Nephron (organoid): ENCODE measurements around the gene NAV1.

ENCODE experiments used
- H3K27ac Mint-ChIP-seq, 3 experiments: 2 replicates each; pipeline ENCODE4 v1.8.0; 2020; ENCODE audit warnings: mixed read lengths in 3 of 3, mild to moderate bottlenecking in 2 of 3, moderate library complexity in 1 of 3
- H3K27me3 Mint-ChIP-seq: 2 replicates; pipeline ENCODE4 v1.8.0; 2021; ENCODE audit warnings: low read depth, mild to moderate bottlenecking, moderate library complexity, mixed read lengths
- H3K36me3 Mint-ChIP-seq: 2 replicates; pipeline ENCODE4 v1.8.0; 2020; ENCODE audit warnings: low read depth, mixed read lengths
- H3K4me1 Mint-ChIP-seq: 2 replicates; pipeline ENCODE4 v1.8.0; 2020; ENCODE audit warnings: mixed read lengths
- H3K4me3 Mint-ChIP-seq, 3 experiments: 2 replicates each; pipeline ENCODE4 v1.8.0; 2020; ENCODE audit warnings: mild to moderate bottlenecking in 3 of 3, mixed read lengths in 3 of 3, moderate library complexity in 2 of 3
- H3K9me3 Mint-ChIP-seq: 2 replicates; pipeline ENCODE4 v1.8.0; 2020; ENCODE audit warnings: mixed read lengths
- CTCF ChIP-seq, 3 experiments: fragments of 200-600 bp; sonication (generic); IDR thresholded peaks; one replicate each; pipeline ENCODE4 v1.5.0; 2021; ENCODE audit warnings: antibody characterized with exemption in 3 of 3; ENCODE audit not compliant: unreplicated experiment in 3 of 3

Gene NAV1

GRCh38 chr1:201510734-201511133, 28.2 kb upstream of the NAV1 start:
- no peak for TF ChIP-seq CTCF (IDR thresholded peaks at IDR 0.05; ENCODE audit: unreplicated experiment in 3 of 3)
- Mint-ChIP-seq H3K27ac (peak overlapping the region in 1 of 3 experiments; percentile 97), H3K4me1 (peaks cover 45% of the 10 kb centered on the region), H3K27me3 (peaks cover 7% of the 10 kb centered on the region), H3K9me3 (no peaks in the 10 kb centered on the region), H3K4me3 (no peak overlapping the region), H3K36me3 (no peaks in the 10 kb centered on the region)

- Mint-ChIP-seq H3K36me3 (no peaks in the 10 kb centered on the region), H3K9me3 (no peaks in the 10 kb centered on the region), H3K27ac (peak overlapping the region; percentile 90 to 98 (median 97)), H3K4me3 (peak overlapping the region in 2 of 3 experiments; percentile 3 to 30), H3K4me1 (peaks cover 38% of the 10 kb centered on the region), H3K27me3 (peaks cover 7% of the 10 kb centered on the region)
- TF ChIP-seq CTCF (IDR thresholded peaks at IDR 0.05; ENCODE audit: unreplicated experiment in 3 of 3) = no peak
Measured at GRCh38 chr1:201511396-201511940, 27.5 kb upstream of the NAV1 start.

- TF ChIP-seq CTCF (IDR thresholded peaks at IDR 0.05; ENCODE audit: unreplicated experiment in 3 of 3) = no peak
- Mint-ChIP-seq H3K9me3 (no peaks in the 10 kb centered on the region), H3K4me3 (no peak overlapping the region), H3K36me3 (no peaks in the 10 kb centered on the region), H3K27ac (peak overlapping the region; percentile 90 to 98 (median 97)), H3K4me1 (peaks cover 38% of the 10 kb centered on the region), H3K27me3 (peaks cover 7% of the 10 kb centered on the region)
Measured at GRCh38 chr1:201511941-201512539, 26.9 kb upstream of the NAV1 start.

GRCh38 chr1:201513498-201514243, 25.3 kb upstream of the NAV1 start:
- H3K36me3 Mint-ChIP-seq = no peaks in the 10 kb centered on the region
- peaks cover 42% of the 10 kb centered on the region for H3K4me1 Mint-ChIP-seq
- peaks cover 7% of the 10 kb centered on the region for H3K27me3 Mint-ChIP-seq
- no peaks in the 10 kb centered on the region for H3K9me3 Mint-ChIP-seq
- no peak overlapping the region for H3K4me3 Mint-ChIP-seq
- TF ChIP-seq CTCF (IDR thresholded peaks at IDR 0.05; ENCODE audit: unreplicated experiment in 3 of 3) = no peak
- peak overlapping the region; percentile 90 to 98 (median 97) for H3K27ac Mint-ChIP-seq

GRCh38 chr1:201514466-201514865, 24.5 kb upstream of the NAV1 start:
- no peak for TF ChIP-seq CTCF (IDR thresholded peaks at IDR 0.05; ENCODE audit: unreplicated experiment in 3 of 3)
- peaks cover 36% of the 10 kb centered on the region for H3K4me1 Mint-ChIP-seq
- no peaks in the 10 kb centered on the region for H3K9me3 Mint-ChIP-seq
- no peak overlapping the region for H3K4me3 Mint-ChIP-seq
- no peaks in the 10 kb centered on the region for H3K36me3 Mint-ChIP-seq
- peak overlapping the region in 2 of 3 experiments; percentile 97 to 98 for H3K27ac Mint-ChIP-seq
- peaks cover 7% of the 10 kb centered on the region for H3K27me3 Mint-ChIP-seq
